ENCODE measurements around the gene ARHGAP18. TPM values are rescaled to one million over a fixed set of nuclear protein-coding genes. Genes with fewer than 3 reads are reported as not detected.

The ARHGAP18 gene
- total RNA-seq, 1 donor from 2014 or later: 57.9 TPM

DNA sequence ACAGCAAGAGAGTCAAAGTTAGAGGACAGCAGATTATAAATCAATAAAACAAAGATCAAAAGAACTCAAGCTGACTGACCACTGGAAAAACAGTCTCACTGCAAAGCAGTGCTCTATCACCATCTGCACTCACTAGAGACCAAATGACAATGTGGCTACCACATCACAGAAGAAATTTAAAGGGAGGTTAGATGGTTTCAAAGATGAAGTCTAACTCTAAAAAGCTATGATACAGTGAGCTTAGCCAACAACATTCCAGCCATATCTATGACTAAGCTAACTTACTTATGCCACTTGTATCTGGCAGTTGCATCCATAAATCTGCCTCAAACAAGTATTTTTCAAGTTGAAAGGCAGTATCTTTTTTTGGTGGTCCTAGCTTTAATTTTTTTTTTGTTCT, 68.6 kb downstream of the ARHGAP18 start:
- Histone ChIP-seq H3K4me3 (no peak overlapping the region), H3K4me1 (peaks cover 45% of the 10 kb centered on the region), H3K27me3 (ENCODE audit: low read depth) (no peaks in the 10 kb centered on the region), H3K9me3 (no peaks in the 10 kb centered on the region), H3K36me3 (peaks cover 10% of the 10 kb centered on the region), H3K27ac (no peak overlapping the region)
- TF ChIP-seq, protein P1, sequence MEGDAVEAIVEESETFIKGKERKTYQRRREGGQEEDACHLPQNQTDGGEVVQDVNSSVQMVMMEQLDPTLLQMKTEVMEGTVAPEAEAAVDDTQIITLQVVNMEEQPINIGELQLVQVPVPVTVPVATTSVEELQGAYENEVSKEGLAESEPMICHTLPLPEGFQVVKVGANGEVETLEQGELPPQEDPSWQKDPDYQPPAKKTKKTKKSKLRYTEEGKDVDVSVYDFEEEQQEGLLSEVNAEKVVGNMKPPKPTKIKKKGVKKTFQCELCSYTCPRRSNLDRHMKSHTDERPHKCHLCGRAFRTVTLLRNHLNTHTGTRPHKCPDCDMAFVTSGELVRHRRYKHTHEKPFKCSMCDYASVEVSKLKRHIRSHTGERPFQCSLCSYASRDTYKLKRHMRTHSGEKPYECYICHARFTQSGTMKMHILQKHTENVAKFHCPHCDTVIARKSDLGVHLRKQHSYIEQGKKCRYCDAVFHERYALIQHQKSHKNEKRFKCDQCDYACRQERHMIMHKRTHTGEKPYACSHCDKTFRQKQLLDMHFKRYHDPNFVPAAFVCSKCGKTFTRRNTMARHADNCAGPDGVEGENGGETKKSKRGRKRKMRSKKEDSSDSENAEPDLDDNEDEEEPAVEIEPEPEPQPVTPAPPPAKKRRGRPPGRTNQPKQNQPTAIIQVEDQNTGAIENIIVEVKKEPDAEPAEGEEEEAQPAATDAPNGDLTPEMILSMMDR (IDR thresholded peaks at IDR 0.05): no peak
- DNase-seq (no peak), ATAC-seq (no peak)
- intact Hi-C loops (cut with DNase I): no loop called here

DNA sequence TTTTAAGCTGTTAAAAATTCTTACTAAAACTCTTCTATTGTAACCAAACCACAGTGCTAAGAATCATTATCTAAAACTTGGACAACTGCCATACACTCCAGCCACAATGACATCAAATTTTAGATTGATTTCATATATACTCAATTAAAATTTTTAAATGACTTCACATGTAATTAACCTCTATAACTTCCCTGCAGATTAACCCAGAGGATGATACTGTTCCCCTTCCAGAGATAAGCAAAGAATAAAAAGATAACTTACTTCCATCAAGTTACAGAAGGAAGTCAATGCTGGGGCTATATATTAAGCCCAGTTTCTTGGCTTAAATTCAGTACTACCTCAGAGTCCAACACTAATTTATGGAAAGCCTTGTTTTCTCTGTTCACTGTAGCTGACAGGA, 71.3 kb downstream of the ARHGAP18 start:
- ATAC-seq (no peak), DNase-seq (no peak)
- Histone ChIP-seq H3K36me3 (peaks cover 20% of the 10 kb centered on the region), H3K4me3 (no peak overlapping the region), H3K4me1 (peaks cover 29% of the 10 kb centered on the region), H3K27me3 (ENCODE audit: low read depth) (no peaks in the 10 kb centered on the region), H3K27ac (no peak overlapping the region), H3K9me3 (no peaks in the 10 kb centered on the region)
- TF ChIP-seq, protein P1 (IDR thresholded peaks at IDR 0.05): no peak
- intact Hi-C loops (cut with DNase I): no loop called here

DNA sequence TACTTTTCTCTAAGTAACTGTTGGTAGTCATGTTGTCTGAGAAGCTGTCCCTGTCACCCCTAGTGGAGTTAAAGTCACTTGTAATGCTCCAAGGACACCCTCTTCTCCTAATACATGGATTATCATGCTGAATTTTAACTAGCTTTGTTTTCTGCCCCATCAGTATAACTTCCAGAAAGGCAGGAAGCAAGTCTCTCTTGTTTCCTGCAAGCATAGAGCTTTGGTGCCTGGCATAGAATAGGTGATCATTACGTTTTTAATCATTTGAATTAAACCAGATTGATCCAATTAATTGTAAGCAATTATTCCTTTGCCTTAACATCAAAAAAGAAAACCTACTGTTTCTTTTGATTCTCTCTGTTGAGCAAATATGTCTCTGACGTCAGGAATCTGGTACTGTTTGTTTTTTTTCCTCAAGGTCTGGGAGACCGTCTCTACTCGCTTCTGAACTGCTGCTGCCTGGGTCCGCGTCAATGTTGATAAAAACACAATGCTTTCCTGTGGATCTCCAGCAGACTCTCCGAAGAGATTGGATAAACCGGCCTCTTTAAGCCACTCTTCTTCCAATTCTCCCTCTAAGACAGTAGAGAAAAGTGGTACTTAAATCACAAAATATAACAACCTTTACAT, 71.8 kb downstream of the ARHGAP18 start:
- Histone ChIP-seq H3K4me3 (no peak overlapping the region), H3K4me1 (peaks cover 28% of the 10 kb centered on the region), H3K27ac (no peak overlapping the region), H3K27me3 (ENCODE audit: low read depth) (no peaks in the 10 kb centered on the region), H3K9me3 (no peaks in the 10 kb centered on the region), H3K36me3 (peaks cover 20% of the 10 kb centered on the region)
- DNase-seq (no peak), ATAC-seq (no peak)
- intact Hi-C loops (cut with DNase I): no loop called here
- TF ChIP-seq, protein P1 (IDR thresholded peaks at IDR 0.05): no peak

DNA sequence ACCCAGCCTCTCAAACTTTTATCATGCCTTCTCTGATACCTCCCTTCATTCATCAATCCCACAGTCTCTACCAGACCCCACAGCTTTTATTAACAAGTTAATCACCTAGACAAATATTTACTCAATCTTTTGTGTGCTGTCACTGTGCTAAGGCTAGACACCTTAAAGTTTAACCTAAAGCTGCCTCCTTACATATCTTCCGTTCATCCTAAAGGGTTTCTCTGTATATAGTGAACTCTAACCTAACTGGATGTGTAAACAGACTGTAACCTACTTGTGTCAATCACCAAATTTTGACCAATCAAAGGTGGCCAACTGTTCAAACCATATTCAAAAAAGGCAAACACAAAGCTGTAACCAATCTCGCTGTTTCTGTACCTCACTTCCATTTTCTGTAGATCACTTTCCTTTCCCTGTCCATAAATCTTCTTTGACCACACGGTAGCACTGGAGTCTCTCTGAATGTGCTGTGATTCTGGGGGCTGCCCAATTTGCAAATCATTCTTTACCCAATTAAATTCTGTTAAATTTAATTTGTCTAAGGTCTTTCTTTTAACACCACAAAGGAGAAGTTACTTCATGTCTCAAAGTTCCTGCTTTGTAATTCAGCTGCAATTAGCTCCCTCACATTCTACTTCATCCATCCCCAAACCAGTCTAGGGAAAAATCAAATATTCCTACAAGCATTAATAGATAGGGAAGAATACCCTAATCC, 72.5 kb downstream of the ARHGAP18 start:
- H3K36me3 ChIP-seq: peaks cover 20% of the 10 kb centered on the region
- H3K4me3 ChIP-seq: no peak overlapping the region
- ATAC-seq (no peak), DNase-seq (no peak)
- H3K27ac ChIP-seq: no peak overlapping the region
- no peaks in the 10 kb centered on the region for H3K27me3 ChIP-seq (ENCODE audit: low read depth)
- intact Hi-C loops (cut with DNase I): no loop called here
- H3K9me3 ChIP-seq: no peaks in the 10 kb centered on the region
- TF ChIP-seq, protein P1 (IDR thresholded peaks at IDR 0.05): no peak
- peaks cover 28% of the 10 kb centered on the region for H3K4me1 ChIP-seq

DNA sequence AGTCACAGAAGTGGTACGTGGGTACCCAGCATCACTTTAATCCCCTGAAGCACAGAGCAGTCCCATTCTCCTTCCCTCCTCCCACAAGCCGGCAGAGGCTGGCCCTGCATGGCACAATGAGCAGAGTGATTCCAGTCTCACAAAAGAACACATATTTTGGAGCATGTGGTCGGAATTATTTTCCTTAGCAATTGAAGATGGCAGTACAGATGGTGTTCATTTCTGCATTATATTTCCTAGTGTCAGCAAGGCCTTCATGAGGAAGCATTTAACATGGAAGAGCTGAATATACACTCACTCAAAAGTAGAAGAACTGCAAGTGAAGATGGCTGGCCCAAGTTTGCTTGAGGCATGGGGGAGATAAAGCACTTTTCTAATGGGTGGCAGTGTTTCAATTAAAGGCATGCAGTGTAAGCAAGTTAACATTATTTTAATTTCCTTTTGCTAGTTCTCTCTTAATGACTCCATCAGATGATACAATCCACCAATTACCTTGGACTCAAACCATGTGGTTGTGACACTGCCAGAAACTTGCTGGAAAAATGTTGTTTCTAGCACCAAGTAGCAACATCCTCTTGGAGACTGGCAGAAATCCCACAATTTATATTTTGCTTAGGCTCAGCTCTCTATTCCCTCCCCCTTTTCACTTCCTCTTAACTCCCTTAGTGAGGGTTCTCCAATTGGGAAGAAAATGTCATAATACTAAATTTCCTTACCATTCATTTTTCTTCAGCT, 74.4 kb downstream of the ARHGAP18 start:
- Histone ChIP-seq H3K36me3 (peaks cover 20% of the 10 kb centered on the region), H3K4me1 (peaks cover 28% of the 10 kb centered on the region), H3K9me3 (no peaks in the 10 kb centered on the region), H3K27me3 (ENCODE audit: low read depth) (no peaks in the 10 kb centered on the region), H3K4me3 (no peak overlapping the region), H3K27ac (no peak overlapping the region)
- intact Hi-C loops (cut with DNase I): no loop called here
- no peak for ATAC-seq
- TF ChIP-seq, protein P1 (IDR thresholded peaks at IDR 0.05): no peak
- no peak for DNase-seq
